Spleen (tissue), 7 donors: ENCODE measurements around the gene WDR17.

Source experiments
- POLR2A ChIP-seq, 3 donors: fragments of 450-650 bp; IDR thresholded peaks; one replicate each; pipeline ENCODE4 v1.5.1; 2017; ENCODE audit warnings: antibody characterized with exemption in 3 of 3, mild to moderate bottlenecking in 1 of 3
- TF ChIP-seq, protein P1 (sequence below), 11 experiments: fragments of 200-600 bp in 7 of 11; fragments of 450-650 bp in 4 of 11; sonication (generic) in 4 of 11; IDR thresholded peaks in 8 of 11; conservative IDR thresholded peaks in 3 of 11; 1 replicate in 7 of 11; 2 replicates in 4 of 11; pipeline versions ENCODE4 v1.4.0 to v1.8.0; 2016 to 2021; ENCODE audit warnings: antibody characterized with exemption in 11 of 11, inconsistent platforms in 4 of 11, mild to moderate bottlenecking in 1 of 11
- donor health status: DM: no; HTN: no; CAD: no; lungs with moderate emphysema.
- donor health status: DM: no; HTN: no; CAD: no.
- donor health status: DM: no; HTN: no; CAD: no.

- TF ChIP-seq, protein P1, sequence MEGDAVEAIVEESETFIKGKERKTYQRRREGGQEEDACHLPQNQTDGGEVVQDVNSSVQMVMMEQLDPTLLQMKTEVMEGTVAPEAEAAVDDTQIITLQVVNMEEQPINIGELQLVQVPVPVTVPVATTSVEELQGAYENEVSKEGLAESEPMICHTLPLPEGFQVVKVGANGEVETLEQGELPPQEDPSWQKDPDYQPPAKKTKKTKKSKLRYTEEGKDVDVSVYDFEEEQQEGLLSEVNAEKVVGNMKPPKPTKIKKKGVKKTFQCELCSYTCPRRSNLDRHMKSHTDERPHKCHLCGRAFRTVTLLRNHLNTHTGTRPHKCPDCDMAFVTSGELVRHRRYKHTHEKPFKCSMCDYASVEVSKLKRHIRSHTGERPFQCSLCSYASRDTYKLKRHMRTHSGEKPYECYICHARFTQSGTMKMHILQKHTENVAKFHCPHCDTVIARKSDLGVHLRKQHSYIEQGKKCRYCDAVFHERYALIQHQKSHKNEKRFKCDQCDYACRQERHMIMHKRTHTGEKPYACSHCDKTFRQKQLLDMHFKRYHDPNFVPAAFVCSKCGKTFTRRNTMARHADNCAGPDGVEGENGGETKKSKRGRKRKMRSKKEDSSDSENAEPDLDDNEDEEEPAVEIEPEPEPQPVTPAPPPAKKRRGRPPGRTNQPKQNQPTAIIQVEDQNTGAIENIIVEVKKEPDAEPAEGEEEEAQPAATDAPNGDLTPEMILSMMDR (IDR thresholded peaks at IDR 0.05 in 8 of 11, conservative IDR thresholded peaks at IDR 0.05 in 3 of 11) = no peak
- TF ChIP-seq POLR2A (IDR thresholded peaks at IDR 0.05) = no peak
These were observed 35.2 kb upstream of the WDR17 start for GRCh38 chr4:176030391-176030790.
